Lung (tissue), 12 donors: ENCODE measurements around the gene PPM1L. TPM values are rescaled to one million over a fixed set of nuclear protein-coding genes. Genes with fewer than 3 reads are reported as not detected.

Experiments
- ATAC-seq: fragments of 200-7000 bp; cut with Tn5 transposase; one replicate; pipeline ENCODE4 v1.9.1; 2020; ENCODE audit warnings: moderate number of reproducible peaks; ENCODE audit not compliant: insufficient read depth, low FRiP score
- DNase-seq, 3 donors: peaks; one replicate each; pipeline ENCODE4 v3.0.0-alpha.2; 2013 to 2017
- H3K27ac ChIP-seq, 2 donors: one replicate each; pipeline ENCODE4 v1.5.1; 2013; ENCODE audit warnings: mild to moderate bottlenecking in 2 of 2, moderate library complexity in 2 of 2, control low read depth in 1 of 2, inconsistent platforms in 1 of 2, low read depth in 1 of 2, low read length in 1 of 2
- H3K27me3 ChIP-seq, 3 donors: one replicate each; pipeline ENCODE4 v1.5.1; 2013; ENCODE audit warnings: low read length in 2 of 3; ENCODE audit not compliant: control insufficient read depth in 3 of 3, insufficient read depth in 3 of 3
- H3K36me3 ChIP-seq, 4 donors: one replicate each; pipeline ENCODE4 v1.5.1; 2013; ENCODE audit warnings: low read length in 4 of 4, mild to moderate bottlenecking in 1 of 4, moderate library complexity in 1 of 4; ENCODE audit not compliant: control insufficient read depth in 4 of 4, insufficient read depth in 4 of 4
- H3K4me1 ChIP-seq, 5 donors: one replicate each; pipeline ENCODE4 v1.5.1; 2013; ENCODE audit warnings: low read length in 5 of 5, mild to moderate bottlenecking in 2 of 5, moderate library complexity in 1 of 5; ENCODE audit not compliant: control insufficient read depth in 5 of 5, insufficient read depth in 5 of 5
- H3K4me3 ChIP-seq: one replicate; pipeline ENCODE4 v1.5.1; 2013; ENCODE audit warnings: mild to moderate bottlenecking, control low read depth, moderate library complexity
- H3K9ac ChIP-seq, 2 donors: one replicate each; pipeline ENCODE4 v1.5.1; 2013; ENCODE audit warnings: low read length in 2 of 2, control low read depth in 1 of 2; ENCODE audit not compliant: insufficient read depth in 1 of 2
- H3K9me3 ChIP-seq, 4 donors: one replicate each; pipeline ENCODE4 v1.5.1; 2013; ENCODE audit warnings: low read length in 3 of 4, mild to moderate bottlenecking in 1 of 4, moderate library complexity in 1 of 4; ENCODE audit not compliant: control insufficient read depth in 4 of 4, insufficient read depth in 3 of 4
- CTCF ChIP-seq: IDR thresholded peaks from 2 replicates; pipeline ENCODE4 v1.5.1; 2012; ENCODE audit warnings: mild to moderate bottlenecking; ENCODE audit errors: control extremely low read depth, extremely low read depth
- WGBS, 2 donors: extraction: QIAGEN DNeasy Blood & Tissue Kit; methylation state at CpG; one replicate each; pipeline ENCODE4 v1.1.7; 2013; 5-methylcytosine and 5-hydroxymethylcytosine counted together
- polyA plus RNA-seq, 2 donors: library from polyadenylated mRNA; stranded (reverse); fragments of 200-250 nt; gene quantifications; one replicate each; pipeline ENCODE4 v1.2.1, GENCODE V29; 2013
- total RNA-seq, 2 donors: library from RNA; depleted of rRNA in 1 of 2; stranded (reverse); fragments of >200 nt in 1 of 2; gene quantifications; one replicate each; pipeline ENCODE4 v1.2.1, GENCODE V29; 2014 to 2021
- donor health status: control.
- donor health status: control.
- donor health status: Bipolar disorder and iron deficiency.
- donor health status: healthy.
- donor health status: DM: yes; HTN: yes; CAD: no.

The PPM1L gene
- total and polyA plus RNA-seq, 4 donors = 1.5 to 17.7 (median 6.7) TPM

GRCh38 chr3:160950954-160951353, 194.9 kb downstream of the PPM1L start:
- Histone ChIP-seq H3K4me3 (no peak overlapping the region), H3K9ac (no peak overlapping the region), H3K27me3 (no peaks in the 10 kb centered on the region), H3K36me3 (no peaks in the 10 kb centered on the region), H3K27ac (no peak overlapping the region), H3K4me1 (peaks cover 0 to 8% (median 0%) of the 10 kb centered on the region in 5 donors), H3K9me3 (no peaks in the 10 kb centered on the region)
- DNase-seq (no peak), ATAC-seq (no peak)
- 88 to 91% methylated on average over 2 of the region's 2 CpGs for WGBS, 2 donors
- TF ChIP-seq CTCF = no peak

- Histone ChIP-seq H3K27me3 (no peaks in the 10 kb centered on the region), H3K9me3 (no peaks in the 10 kb centered on the region), H3K4me3 (no peak overlapping the region), H3K27ac (no peak overlapping the region), H3K9ac (peak overlapping the region in 1 of 2 donors; percentile 3), H3K36me3 (no peaks in the 10 kb centered on the region), H3K4me1 (peaks cover 0 to 8% (median 0%) of the 10 kb centered on the region in 5 donors)
- no peak for DNase-seq
- WGBS, 2 donors = 67 to 84% methylated on average over 8 of the region's 8 CpGs
- TF ChIP-seq CTCF = no peak
- no peak for ATAC-seq
These were observed 195.8 kb downstream of the PPM1L start for GRCh38 chr3:160951642-160952487.

- Histone ChIP-seq H3K4me3 (no peak overlapping the region), H3K9me3 (no peaks in the 10 kb centered on the region), H3K27ac (no peak overlapping the region), H3K36me3 (no peaks in the 10 kb centered on the region), H3K9ac (no peak overlapping the region), H3K4me1 (peaks cover 0 to 8% (median 0%) of the 10 kb centered on the region in 5 donors), H3K27me3 (no peaks in the 10 kb centered on the region)
- no peak for ATAC-seq
- TF ChIP-seq CTCF = no peak
- 93 to 98% methylated on average over 3 of the region's 3 CpGs for WGBS, 2 donors
- DNase-seq = no peak
These were observed 197.7 kb downstream of the PPM1L start for GRCh38 chr3:160953686-160954085.
